NCI-H446 (cell line): ENCODE results near the gene VPS45.

Experiments
- DNase-seq, 2 experiments: peaks; one replicate each; lab custom pipeline; 2025; lab: John Stamatoyannopoulos, UW

VPS45 gene

GRCh38 chr1:150072959-150073358 is 5.4 kb downstream of the VPS45 start:
- peak in 1 of 2 experiments; percentile 15 for DNase-seq

GRCh38 chr1:150073516-150073915 is 5.9 kb downstream of the VPS45 start:
- no peak for DNase-seq

- no peak for DNase-seq
Observed at GRCh38 chr1:150076066-150076465, 8.5 kb downstream of the VPS45 start.

GRCh38 chr1:150076985-150077384 is 9.4 kb downstream of the VPS45 start:
- no peak for DNase-seq

GRCh38 chr1:150080784-150081183 is 13.2 kb downstream of the VPS45 start:
- no peak for DNase-seq

- DNase-seq, result no peak
Observed at GRCh38 chr1:150082494-150082893, 14.9 kb downstream of the VPS45 start.

- no peak for DNase-seq
Observed at GRCh38 chr1:150083907-150084306, 16.3 kb downstream of the VPS45 start.

- no peak for DNase-seq
Observed at GRCh38 chr1:150085406-150085805, 17.8 kb downstream of the VPS45 start.

- no peak for DNase-seq
Observed at GRCh38 chr1:150087415-150087814, 19.8 kb downstream of the VPS45 start.

- DNase-seq, result no peak
Observed at GRCh38 chr1:150089846-150090520, 22.4 kb downstream of the VPS45 start.

- DNase-seq, result no peak
Observed at GRCh38 chr1:150092180-150092791, 24.7 kb downstream of the VPS45 start.

- peak; percentile 2 to 69 for DNase-seq
Observed at GRCh38 chr1:150093805-150094204, 26.2 kb downstream of the VPS45 start.

- DNase-seq, result no peak
Observed at GRCh38 chr1:150094734-150095265, 27.2 kb downstream of the VPS45 start.

- DNase-seq, result no peak
Observed at GRCh38 chr1:150102986-150103385, 35.4 kb downstream of the VPS45 start.

- no peak for DNase-seq
Observed at GRCh38 chr1:150106341-150106740, 38.8 kb downstream of the VPS45 start.

GRCh38 chr1:150109586-150109985 is 42.0 kb downstream of the VPS45 start:
- no peak for DNase-seq

GRCh38 chr1:150110116-150110515 is 42.5 kb downstream of the VPS45 start:
- no peak for DNase-seq

GRCh38 chr1:150111670-150112069 is 44.1 kb downstream of the VPS45 start:
- DNase-seq, result no peak

GRCh38 chr1:150115121-150115520 is 47.5 kb downstream of the VPS45 start:
- DNase-seq, result no peak

GRCh38 chr1:150118716-150119115 is 51.1 kb downstream of the VPS45 start:
- no peak for DNase-seq

- no peak for DNase-seq
Observed at GRCh38 chr1:150121236-150121862, 53.8 kb downstream of the VPS45 start.

GRCh38 chr1:150126811-150127210 is 59.2 kb downstream of the VPS45 start:
- no peak for DNase-seq

GRCh38 chr1:150127464-150127863 is 59.9 kb downstream of the VPS45 start:
- no peak for DNase-seq
